HK-2 (cell line): ENCODE measurements around the gene NKAIN2.
"Not testable (repeated sequence)": the region's sequence is repeated elsewhere in the genome, so short reads cannot be mapped to it uniquely, and the experiment has no call there.

Experiments
- DNase-seq: peaks from one replicate; pipeline ENCODE4 v3.0.0-alpha.2; 2018; ENCODE audit not compliant: unreplicated experiment

NKAIN2 gene

GRCh38 chr6:124682751-124683150 lies 879.1 kb downstream of the NKAIN2 start:
- DNase-seq, result no peak

GRCh38 chr6:124683507-124683906 lies 879.8 kb downstream of the NKAIN2 start:
- DNase-seq, result no peak

DNA sequence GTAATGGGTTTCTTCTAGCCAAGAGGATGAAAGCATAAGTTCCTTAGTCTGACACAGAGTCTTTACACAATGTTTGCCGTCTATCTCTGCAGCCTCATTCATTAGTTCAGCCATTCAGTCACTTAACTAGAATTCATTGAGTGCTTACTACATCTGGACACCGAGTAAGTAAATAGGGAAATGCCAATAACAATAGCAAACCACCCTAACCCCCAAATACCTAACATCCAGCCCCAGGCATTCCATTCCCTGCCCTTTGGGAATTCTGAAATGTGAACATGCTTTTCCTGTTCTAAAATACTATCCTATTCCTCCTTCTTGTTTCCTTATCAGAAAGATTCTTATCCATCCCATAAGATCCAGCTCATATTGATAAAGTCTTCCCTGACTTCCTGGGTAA lies 881.0 kb downstream of the NKAIN2 start:
- no peak for DNase-seq

GRCh38 chr6:124688369-124688768 lies 884.7 kb downstream of the NKAIN2 start:
- no peak for DNase-seq

GRCh38 chr6:124694139-124694705 lies 890.6 kb downstream of the NKAIN2 start:
- no peak for DNase-seq

- no peak for DNase-seq
Measured at GRCh38 chr6:124699038-124699437, 895.4 kb downstream of the NKAIN2 start.

- no peak for DNase-seq
Measured at GRCh38 chr6:124703541-124703940, 899.9 kb downstream of the NKAIN2 start.

DNA sequence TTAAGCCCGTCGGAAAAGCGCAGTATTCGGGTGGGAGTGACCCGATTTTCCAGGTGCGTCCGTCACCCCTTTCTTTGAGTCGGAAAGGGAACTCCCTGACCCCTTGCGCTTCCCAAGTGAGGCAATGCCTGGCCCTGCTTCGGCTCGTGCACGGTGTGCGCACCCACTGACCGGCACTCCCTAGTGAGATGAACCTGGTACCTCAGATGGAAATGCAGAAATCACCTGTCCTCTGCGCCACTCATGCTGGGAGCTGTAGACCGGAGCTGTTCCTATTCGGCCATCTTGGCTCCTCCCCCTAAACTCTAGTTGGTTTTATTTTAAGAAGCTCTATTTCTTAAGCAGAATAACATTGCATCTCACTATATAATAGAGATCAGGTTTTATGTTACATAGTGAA lies 908.9 kb downstream of the NKAIN2 start:
- not testable (repeated sequence) for DNase-seq

GRCh38 chr6:124714728-124715127 lies 911.1 kb downstream of the NKAIN2 start:
- no peak for DNase-seq

DNA sequence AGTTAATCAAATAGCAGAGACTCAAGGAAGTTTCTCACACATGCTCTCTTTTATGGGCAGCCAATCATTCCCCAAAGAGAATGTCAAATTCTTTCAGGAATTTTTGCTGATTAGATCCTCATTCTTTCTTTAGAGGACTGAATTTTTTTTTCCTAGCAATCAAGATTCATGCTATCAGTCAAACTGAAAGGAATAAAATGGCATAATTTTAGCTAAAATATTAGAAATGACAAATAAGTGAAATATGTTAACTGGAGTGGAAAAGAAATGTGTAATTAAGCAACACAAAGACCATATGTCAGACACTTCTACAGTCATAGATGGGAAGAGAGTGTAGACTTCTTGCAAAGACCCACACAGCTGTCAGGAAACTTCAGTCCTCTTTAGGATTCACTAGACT lies 916.2 kb downstream of the NKAIN2 start:
- no peak for DNase-seq

DNA sequence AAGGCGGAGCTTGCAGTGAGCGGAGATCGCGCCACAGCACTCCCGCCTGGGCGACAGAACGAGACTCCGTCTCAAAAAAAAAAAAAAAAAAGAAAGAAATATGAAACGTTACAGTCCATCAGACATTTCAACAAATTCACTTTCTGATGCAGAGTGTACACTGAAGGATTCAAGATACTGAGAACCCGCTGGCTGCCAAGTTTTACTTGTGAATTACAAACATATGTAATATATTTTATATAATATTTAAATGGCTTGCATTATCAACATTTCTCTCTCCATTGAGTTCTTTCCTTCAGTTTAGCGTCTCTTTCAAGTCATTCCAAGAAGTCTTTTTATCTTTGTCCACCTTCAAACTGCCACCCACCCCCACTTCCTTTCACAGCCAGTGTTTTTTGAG lies 917.7 kb downstream of the NKAIN2 start:
- no peak for DNase-seq

DNA sequence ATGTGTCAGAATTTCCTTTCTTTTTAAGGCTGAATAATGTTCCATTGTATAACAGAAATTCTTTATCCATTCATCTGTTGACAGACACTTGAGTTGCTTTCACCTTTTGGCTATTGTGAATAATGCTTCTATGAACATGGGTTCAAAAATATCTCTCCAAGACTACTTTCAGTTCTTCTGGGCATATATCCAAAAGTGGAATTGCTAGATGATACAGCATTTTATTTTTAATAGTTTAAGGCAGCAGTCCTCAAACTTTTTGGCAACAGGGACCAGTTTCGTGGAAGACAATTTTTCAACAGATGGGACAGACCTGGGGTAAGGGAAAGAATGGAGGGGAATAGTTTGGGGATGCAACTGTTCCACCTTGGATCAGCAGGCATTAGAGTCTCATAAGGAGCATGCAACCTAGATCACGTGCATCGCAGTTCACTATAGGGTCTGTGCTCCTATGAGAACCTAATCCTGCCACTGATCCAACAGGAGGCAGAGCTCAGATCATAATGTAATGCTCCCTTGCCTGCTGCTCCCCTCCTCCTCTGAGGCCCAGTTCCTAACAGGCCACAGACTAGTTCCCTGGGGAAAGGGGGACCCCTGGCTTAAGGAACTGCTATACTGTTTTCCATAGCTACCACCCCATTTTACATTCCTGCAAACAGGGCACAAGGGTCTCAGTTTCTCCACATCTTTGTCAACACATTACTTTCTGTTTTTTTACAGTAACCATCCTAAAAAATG lies 918.6 kb downstream of the NKAIN2 start:
- no peak for DNase-seq

DNA sequence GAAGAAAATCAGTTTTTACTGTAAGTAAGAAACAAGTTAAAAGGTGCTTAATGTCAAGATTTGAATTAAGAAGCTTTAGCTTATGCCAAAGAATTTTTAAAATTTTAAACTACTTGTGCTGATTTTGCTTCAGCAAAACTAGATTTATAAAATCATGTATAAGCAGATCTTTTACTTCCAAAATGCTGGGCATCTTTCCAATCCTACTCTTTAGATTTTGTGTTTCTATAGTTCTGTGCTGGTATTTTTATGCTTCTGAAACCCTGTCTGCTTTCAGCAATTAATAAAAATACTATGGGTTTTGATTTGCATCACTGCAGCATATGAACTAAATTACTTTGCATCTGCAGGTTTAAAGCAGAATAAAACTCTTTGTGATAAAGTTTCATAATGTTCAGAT lies 920.0 kb downstream of the NKAIN2 start:
- DNase-seq, result no peak

DNA sequence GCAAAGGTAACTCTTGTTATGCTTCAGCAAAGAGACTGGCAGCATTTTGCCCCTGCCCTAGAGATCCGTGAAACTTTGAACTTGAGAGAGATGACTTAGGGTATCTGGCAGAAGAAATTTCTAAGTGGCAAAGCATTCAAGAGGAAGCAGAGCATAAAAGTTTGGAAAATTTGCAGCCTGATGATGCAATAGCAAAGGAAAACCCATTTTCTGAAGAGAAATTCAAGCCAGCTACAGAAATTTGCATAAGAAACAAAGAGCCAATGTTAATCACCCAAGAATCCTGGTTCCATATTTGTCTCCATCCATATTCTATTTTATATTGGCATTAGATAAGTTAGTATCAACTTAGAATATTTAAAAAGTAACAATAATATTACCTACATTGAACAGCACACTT lies 934.1 kb downstream of the NKAIN2 start:
- not testable (repeated sequence) for DNase-seq

DNA sequence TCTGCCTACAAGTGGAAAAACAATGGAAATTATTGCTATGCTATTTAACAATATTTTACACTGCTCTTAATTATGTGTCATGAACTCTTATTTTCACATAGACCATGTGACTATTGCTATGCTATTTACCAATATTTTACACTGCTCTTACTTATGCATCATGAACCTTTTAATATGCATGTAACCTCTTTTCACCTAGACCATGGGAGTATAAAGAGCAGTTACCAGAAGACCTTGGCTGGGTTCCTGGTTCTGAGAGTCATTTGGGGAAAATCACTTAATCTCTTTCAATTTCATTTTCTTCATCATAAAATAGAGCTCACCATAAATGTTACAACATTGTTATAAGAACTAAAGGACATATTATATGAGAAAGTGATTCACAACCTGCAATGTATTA lies 934.8 kb downstream of the NKAIN2 start:
- DNase-seq, result no peak

DNA sequence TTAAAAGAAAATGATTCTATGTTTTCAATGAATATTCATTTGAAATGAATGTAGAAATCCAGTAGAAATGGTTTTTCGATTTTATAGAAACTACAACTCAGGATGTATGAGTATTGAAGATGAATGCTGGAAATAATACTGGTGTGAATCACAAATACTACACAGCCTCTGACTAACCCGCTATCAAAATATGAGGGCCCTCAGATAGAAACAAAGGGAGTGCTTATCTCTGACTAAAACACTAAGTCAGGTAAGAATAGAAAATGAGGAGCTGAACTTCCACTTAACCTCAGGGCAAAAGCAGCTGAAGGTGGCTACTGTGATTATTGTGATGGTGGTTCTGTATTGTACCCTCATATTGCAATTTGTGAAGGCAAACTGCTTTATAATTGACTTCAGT lies 937.7 kb downstream of the NKAIN2 start:
- no peak for DNase-seq

DNA sequence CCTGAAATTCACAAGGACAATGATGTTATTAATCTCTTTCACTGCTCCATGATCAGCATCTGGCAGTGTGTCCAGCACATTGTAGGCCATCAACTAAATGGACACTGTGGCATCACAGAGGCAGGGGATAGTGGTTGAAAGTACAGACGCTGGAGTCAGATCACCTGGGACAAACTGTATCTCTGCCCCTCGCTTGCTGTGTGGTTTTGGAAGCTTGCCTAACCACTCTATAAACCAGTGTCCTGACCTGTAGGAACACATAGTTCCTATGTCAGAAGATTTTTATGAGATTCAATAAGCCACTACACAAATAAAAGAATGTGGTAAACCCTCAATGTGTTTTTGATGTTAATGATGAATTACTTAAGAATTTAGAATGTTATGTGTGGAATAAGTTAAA lies 939.3 kb downstream of the NKAIN2 start:
- DNase-seq, result no peak

DNA sequence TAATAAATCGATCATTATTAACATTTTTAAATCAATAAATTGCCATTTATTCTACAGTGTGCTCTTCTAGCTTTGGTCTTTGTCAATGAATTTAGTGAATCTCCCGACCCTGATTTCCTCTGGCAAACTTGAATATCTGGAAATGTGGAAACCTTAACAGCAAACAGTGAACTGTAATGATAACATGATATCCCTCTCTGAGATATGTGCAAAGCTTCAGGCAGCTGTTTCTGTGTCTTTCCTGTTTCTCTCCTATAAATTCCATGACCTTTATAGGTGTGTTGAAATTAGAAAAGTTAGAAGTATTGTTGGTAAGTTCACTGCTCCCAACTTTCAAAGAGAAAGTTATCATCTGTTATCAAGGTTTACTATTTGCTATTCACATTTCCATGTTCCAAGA lies 939.8 kb downstream of the NKAIN2 start:
- DNase-seq, result no peak

- no peak for DNase-seq
Measured at GRCh38 chr6:124747349-124747748, 943.7 kb downstream of the NKAIN2 start.

DNA sequence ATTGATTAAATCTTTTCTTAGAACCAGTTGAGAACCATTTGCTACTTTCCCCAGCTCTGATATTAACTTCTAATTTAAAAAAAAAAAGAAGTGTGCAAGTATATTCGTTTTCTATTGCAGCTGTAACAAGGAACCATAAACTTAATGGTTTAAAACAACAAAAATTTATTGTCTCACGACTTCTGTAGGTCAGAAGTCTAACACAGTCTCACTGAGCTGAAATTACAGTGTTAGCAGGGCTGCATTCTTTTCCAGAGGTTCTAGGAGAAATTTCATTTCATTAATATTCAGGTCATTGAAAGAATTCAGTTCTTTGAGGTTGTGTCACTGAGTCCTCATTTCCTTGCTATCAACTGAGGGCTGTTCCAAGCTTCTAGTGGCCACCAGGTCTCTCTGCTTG lies 945.1 kb downstream of the NKAIN2 start:
- no peak for DNase-seq

DNA sequence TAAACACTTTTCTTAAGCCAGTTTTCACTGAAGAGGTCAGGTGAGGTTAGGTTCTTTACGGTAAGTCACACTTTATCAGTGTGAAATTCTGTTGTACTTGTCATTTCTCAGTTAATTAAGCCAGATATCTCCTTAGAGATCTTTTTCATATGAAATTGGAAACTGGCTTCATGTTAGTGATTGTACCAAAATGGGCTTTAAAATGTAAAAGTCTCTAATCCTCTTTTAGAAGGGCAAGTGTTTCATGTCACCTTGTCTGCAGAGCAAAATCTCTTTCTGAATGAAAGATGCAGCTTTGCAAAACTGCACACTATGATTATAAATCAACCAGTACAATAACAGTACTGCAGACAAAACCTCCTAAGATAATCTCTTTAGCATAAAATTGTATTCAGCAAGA lies 949.3 kb downstream of the NKAIN2 start:
- DNase-seq, result no peak

DNA sequence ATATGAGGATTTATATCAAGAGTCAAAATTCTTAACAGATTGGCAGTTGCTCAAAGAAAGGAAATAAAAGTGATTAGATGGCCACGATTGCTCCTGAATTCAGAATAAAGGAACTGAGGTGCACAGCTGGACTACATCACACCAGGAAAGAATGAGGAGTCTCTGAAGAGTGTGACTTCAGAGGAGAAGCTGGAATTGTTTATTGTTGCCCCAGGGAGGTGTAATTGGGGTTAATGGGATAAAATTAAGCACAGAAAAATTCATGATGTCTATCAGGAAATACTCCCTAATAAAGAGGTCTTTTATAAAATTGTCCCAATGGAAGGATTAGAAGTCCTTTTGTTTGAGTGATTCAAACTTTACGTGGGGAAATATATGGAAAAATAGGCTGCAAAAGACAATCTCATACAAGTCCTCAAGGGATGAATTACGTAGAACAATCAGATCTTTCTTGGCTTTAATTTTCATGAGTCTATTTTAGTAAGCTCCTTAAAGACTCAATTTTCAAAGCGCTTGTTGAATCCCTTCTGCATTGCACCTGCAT lies 950.0 kb downstream of the NKAIN2 start:
- DNase-seq, result no peak

DNA sequence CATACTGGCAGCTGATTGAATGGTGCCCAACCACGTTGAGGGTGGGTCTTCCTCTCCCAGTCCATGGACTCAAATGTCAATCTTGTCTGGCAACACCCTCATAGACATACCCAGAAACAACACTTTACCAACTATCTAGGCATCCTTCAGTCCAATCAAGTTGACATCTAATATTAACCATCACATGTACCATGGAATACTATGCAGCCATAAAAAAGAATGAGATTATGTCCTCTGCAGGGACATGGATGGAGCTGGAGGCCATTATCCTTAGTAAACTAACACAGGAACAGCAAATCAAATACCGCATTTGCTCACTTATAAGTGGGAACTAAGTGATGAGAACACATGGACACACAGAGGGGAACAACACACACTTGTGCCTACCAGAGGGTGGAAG lies 951.7 kb downstream of the NKAIN2 start:
- no peak for DNase-seq

- DNase-seq, result no peak
Measured at GRCh38 chr6:124757560-124757959, 953.9 kb downstream of the NKAIN2 start.
